NCI-H510A (cell line): ENCODE results near the gene C11orf42.

Source experiments
- DNase-seq: peaks from one replicate; lab custom pipeline; 2025; lab: John Stamatoyannopoulos, UW

C11orf42 gene

GRCh38 chr11:6205366-6205765, at the start of gene C11orf42:
TSS of gene C11orf42 (plus strand) at chr11:6205557. CDS start at chr11:6205616, 59 bp downstream.
- no peak for DNase-seq

DNA sequence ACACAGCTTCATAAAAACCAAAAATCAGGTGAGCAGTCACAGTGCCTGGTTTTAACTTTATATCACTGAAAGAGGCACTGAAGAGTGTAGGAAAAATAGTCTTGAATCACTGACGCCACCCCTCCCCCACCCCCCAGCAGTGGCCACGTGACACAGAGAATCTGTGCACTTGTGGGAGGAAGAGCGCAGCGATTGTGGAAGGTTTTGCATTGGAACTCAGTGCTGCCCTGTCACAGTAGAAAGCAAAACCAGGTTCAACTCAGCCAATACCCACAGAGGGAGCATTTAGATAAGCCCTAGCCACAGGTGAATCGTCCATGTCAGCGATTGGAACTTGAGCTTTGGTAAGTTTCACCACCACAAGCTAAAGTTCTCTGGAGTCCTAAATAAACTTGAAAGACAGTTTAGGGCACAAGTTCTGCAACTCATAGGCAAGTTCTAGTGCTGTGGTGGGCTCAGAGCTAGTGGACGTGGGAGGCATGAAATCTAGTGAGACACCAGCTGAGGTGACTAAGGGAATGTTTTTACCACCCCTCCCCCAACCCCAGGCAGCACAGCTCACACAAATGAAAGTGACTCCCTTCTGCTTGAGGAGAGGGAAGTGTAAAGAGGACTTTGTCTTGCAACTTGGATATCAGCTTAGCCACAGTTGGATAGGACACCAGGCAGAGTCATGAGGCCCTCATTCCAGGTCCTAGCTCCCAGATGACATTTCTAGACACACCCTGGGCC, 48.6 kb upstream of the C11orf42 start:
- no peak for DNase-seq

- DNase-seq = no peak
Measured at GRCh38 chr11:6170226-6170625, 35.1 kb upstream of the C11orf42 start, which contains the start of gene OR52B2. TSS of gene OR52B2 (minus strand) at chr11:6170326. CDS start at chr11:6170326, 0 bp downstream.

DNA sequence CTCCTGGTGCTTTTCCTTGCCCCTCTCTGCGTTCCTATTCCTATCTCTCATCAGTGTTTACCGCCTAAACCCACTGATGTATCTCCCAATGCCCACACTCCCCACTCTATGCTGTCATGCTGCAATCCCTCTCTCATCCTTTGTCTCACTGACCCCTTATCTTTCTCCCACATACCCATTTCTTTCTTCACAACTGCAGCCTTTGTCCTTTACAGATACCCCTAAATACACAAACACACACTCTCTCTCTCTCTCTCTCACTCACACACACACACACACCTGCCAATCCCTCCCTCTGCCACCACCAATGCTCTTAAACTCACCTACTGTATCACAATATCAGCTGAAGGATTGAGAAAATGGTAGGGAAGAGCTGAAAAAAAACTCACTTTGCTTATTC, 29.9 kb upstream of the C11orf42 start:
- no peak for DNase-seq

- no peak for DNase-seq
Measured at GRCh38 chr11:6191742-6192141, 13.6 kb upstream of the C11orf42 start.

GRCh38 chr11:6194065-6194581, 11.2 kb upstream of the C11orf42 start:
- no peak for DNase-seq

GRCh38 chr11:6196396-6196795, 9.0 kb upstream of the C11orf42 start:
- no peak for DNase-seq

DNA sequence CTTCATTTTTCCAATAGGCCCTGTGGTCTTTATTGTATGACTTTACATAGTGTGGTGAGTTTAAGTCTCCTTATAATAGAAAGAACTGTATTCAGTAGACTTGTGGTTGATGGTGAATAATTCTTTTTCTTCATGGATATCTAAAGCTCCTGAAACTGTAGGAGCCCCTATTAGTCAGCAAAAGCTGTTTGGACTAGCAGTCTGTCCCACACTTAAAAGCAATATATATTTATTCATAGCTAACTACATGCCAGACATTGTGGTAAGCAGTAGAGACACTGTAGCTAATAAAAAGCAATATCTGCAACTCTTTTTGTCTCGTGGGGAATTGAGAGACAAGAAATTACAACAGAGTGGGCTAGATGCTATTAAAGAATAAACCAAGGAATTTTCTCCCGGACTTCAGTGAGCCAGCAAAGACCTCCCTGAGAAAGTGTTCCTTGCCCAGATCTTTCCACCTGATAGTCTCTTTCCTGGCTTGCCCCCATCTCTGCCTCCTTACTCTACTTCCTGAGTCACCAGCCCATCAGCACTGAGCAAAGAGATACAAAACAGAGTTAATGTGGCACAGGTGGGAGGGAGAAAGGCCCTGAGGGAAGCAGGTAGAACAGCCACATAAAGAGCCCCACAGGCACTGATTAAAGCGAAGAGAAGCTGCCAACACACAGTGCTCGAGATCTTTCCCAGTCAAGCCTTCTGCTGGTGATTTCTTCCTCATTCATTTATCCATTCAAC, 7.7 kb upstream of the C11orf42 start:
- DNase-seq = no peak

- DNase-seq = no peak
Measured at GRCh38 chr11:6199174-6199810, 6.1 kb upstream of the C11orf42 start, which contains the start of gene OR52W1. TSS of gene OR52W1 (plus strand) at chr11:6199224. CDS start at chr11:6199224, 0 bp downstream.

- DNase-seq = no peak
Measured at GRCh38 chr11:6200975-6201374, 4.4 kb upstream of the C11orf42 start.

- no peak for DNase-seq
Measured at GRCh38 chr11:6201481-6201880, 3.9 kb upstream of the C11orf42 start.

DNA sequence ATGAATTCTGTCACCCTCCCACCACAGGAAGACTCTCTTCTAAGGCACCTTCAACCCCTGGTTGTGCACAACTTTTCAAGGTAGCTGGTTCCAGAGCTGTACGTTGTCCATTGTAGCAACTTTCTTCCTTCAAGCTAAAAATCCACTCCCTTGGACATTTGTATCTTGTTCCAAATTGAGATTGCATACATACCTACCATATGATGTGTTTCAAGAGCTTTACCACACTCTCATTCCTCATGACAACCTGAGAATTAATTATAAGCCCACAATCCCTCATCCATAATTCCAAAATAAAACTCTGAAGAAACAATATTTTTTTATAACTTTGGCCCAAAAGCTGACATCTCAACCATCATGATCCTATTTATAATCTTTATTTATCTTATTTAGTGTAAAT, 3.3 kb upstream of the C11orf42 start:
- no peak for DNase-seq

GRCh38 chr11:6203327-6203726, 2.0 kb upstream of the C11orf42 start:
- DNase-seq = no peak

DNA sequence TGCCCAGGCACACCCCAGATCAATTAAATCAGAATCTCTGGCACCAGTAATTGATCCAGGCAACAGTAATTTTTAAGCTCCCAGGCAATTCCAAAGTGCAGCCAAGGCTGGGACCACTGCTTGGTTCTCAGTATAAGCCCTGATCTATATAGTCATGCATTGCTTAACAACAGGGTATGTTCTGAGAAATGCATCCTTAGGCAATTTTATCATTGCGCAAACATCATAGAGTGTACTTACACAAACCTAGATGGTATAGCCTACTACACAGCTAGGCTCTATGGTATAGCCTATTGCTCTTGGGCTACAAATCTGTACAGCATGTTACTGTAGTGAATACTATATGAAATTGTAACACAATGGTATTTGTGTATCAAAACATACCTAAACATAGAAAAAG, 651 bp upstream of the C11orf42 start:
- no peak for DNase-seq

- DNase-seq = no peak
Measured at GRCh38 chr11:6206456-6207180, 1.3 kb downstream of the C11orf42 start.

DNA sequence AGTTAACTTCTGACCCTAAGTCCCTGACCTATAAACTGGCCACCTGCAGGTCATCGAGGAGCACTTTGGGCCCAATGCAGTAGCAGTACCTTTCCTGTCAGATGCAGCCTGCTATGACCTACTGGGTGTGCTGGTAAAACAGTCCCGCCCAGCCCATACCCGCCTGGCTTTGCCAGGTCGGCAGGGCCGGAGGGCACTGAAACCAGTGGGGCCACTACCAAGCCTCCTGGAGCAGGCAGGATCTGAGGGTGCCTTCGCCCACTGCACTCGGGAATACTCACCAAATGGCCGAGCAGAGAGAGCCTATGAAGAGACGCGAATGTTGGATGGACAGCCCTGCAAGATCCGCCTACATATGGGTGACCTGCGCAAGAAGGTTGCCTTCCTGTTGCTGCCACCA, 4.4 kb downstream of the C11orf42 start:
- no peak for DNase-seq

DNA sequence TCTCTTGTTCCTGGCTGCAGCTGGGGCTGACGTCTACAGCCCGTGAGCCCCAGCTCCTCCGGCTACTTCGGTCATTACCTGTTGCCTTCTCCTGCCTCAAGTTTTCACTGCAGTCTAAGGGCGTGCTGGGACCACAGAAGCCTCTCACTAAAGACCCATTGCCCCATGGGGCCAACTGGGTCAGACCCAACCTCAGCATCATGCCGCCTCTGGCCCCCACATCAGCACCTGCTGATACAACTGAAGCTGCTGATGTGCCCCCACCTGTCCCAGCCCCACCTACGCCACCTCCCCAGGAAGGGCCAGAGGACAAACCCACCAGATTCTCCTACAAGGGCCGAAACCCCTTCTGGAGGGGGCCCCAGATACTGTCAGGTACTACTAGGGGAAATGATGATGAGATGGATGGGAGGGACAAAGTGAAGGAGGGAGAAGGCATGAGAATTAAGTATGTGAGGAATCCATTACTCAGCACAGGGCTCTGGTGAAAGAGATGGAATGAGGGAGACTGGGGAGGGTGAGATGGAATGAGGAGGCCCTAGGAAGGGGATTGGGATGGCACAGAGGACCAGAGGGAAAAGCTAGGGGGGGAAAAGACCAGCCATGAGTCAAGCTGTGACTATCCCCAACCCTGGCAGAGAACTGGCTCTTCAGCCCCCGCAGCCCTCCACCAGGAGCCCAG, 5.1 kb downstream of the C11orf42 start:
- DNase-seq = no peak

GRCh38 chr11:6214530-6214929, 9.2 kb downstream of the C11orf42 start:
- no peak for DNase-seq

DNA sequence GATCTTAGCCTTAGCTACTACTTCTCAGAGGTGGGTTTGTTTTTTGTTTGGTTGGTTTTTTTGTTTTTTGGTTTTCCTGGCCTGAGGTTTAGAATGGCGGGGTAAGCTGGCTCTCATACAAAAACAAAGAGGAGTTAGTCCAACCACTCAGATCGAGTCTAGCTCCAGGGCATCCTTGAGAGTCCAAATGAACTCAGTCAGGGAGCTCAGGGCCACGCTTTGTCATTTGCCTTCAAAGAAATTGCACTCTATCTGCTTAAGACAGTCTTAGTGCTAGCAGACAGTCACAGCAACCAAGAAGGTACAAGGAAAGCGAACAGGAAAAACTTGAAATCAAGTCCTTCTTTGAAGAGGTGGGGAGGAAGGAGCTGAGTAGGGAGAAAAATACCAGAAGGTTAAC, 11.1 kb downstream of the C11orf42 start:
- no peak for DNase-seq

DNA sequence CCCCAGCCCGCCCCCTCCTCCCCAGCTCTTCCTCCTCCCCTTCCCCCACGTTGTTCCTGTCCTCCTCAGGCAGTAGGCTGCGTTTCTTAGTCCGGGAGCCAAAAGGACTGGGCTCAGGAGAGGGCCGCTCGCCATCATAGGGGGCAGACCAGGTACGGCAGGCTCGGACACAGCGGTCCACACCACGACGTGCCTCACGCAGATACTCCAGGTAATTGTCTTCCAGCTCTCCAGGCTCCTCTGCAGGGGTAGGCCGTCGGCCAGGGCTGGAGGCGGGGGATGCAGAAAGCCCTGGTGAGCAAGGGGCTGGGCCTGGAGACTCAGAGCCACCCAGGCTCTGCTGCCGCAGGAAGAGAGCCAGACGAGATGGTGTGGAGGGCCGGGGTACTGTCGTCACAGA, 12.4 kb downstream of the C11orf42 start:
- no peak for DNase-seq

- DNase-seq = no peak
Measured at GRCh38 chr11:6219359-6219758, 14.0 kb downstream of the C11orf42 start.
